HCT116 (cell line): Measurements from ENCODE around the gene SSMEM1.

Experiments used
- ATF3 ChIP-seq: IDR thresholded peaks from 2 replicates; pipeline ENCODE4 v1.6.1; 2012
- CTCF ChIP-seq, 3 experiments: fragments of 200-600 bp in 1 of 3; sonication (generic) in 1 of 3; IDR thresholded peaks in 2 of 3; conservative IDR thresholded peaks in 1 of 3; 2 replicates each; pipeline ENCODE4 v1.5.1; 2012 to 2017; ENCODE audit warnings: low read depth in 2 of 3, low read length in 2 of 3, antibody characterized with exemption in 1 of 3, borderline replicate concordance in 1 of 3, control low read depth in 1 of 3, mild to moderate bottlenecking in 1 of 3, mixed read lengths in 1 of 3, mixed run types in 1 of 3, moderate library complexity in 1 of 3; ENCODE audit not compliant: insufficient read depth in 1 of 3
- EGR1 ChIP-seq: IDR thresholded peaks from 2 replicates; pipeline ENCODE4 v1.6.1; 2012; ENCODE audit warnings: low read depth
- EZH2 ChIP-seq: fragments of 200-600 bp; sonication (generic); IDR thresholded peaks from 2 replicates; pipeline ENCODE4 v1.6.1; 2017; ENCODE audit warnings: antibody characterized with exemption, mixed run types
- EZH2phosphoT487 ChIP-seq: fragments of 200-600 bp; IDR thresholded peaks from 2 replicates; pipeline ENCODE4 v1.6.1; 2018; ENCODE audit warnings: antibody characterized with exemption, borderline replicate concordance
- FOSL1 ChIP-seq: IDR thresholded peaks from 2 replicates; pipeline ENCODE4 v1.6.1; 2012; ENCODE audit warnings: low read depth
- MAX ChIP-seq: IDR thresholded peaks from 2 replicates; pipeline ENCODE4 v1.6.1; 2012
- POLR2A ChIP-seq: IDR thresholded peaks from 2 replicates; pipeline ENCODE4 v1.7.0; 2011; ENCODE audit warnings: borderline replicate concordance; ENCODE audit not compliant: insufficient read depth, insufficient read length; ENCODE audit errors: extremely low read depth
- POLR2AphosphoS5 ChIP-seq: IDR thresholded peaks from 2 replicates; pipeline ENCODE4 v1.6.1; 2011; ENCODE audit warnings: mild to moderate bottlenecking, low read depth, low read length, moderate library complexity
- YY1 ChIP-seq: IDR thresholded peaks from 2 replicates; pipeline ENCODE4 v1.6.1; 2011; ENCODE audit warnings: low read length, low read depth, moderate library complexity, mild to moderate bottlenecking; ENCODE audit not compliant: insufficient replicate concordance; ENCODE audit errors: extremely low read depth
- ZFX ChIP-seq: fragments of 450-650 bp; IDR thresholded peaks from 2 replicates; pipeline ENCODE4 v1.6.1; 2017
- TF ChIP-seq, protein P1 (sequence below): IDR thresholded peaks from 2 replicates; pipeline ENCODE4 v1.6.1; 2012; ENCODE audit warnings: low read depth

DNA sequence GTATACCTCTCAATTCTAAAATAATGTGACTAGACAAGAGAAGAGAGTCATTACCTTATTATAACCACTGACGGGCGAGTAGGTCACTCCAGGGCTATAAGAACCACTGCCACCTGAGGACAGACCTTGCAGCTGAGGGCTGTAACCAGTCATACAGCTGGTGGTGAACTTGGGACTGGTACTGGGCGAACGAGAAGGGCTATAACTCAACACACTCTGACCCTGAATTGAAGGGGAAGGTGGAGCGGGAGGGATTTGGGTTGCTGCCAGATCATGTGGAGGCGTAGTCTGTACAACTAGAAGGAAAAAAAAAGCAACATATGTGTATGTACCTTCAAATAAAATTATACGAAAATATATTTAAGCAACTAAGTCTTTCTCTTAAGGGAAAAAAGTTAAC, 5.9 kb upstream of the SSMEM1 start:
- TF ChIP-seq CTCF (IDR thresholded peaks at IDR 0.05 in 2 of 3, conservative IDR thresholded peaks at IDR 0.05 in 1 of 3; ENCODE audit: borderline replicate concordance in 1 of 3, insufficient read depth in 1 of 3, low read depth in 2 of 3, low read length in 2 of 3) (no peak), ZFX (no peak), FOSL1 (no peak), EZH2 (no peak), POLR2AphosphoS5 (no peak), EZH2phosphoT487 (no peak), EGR1 (no peak), POLR2A (no peak), MAX (no peak), YY1 (no peak), ATF3 (no peak)
- TF ChIP-seq, protein P1, sequence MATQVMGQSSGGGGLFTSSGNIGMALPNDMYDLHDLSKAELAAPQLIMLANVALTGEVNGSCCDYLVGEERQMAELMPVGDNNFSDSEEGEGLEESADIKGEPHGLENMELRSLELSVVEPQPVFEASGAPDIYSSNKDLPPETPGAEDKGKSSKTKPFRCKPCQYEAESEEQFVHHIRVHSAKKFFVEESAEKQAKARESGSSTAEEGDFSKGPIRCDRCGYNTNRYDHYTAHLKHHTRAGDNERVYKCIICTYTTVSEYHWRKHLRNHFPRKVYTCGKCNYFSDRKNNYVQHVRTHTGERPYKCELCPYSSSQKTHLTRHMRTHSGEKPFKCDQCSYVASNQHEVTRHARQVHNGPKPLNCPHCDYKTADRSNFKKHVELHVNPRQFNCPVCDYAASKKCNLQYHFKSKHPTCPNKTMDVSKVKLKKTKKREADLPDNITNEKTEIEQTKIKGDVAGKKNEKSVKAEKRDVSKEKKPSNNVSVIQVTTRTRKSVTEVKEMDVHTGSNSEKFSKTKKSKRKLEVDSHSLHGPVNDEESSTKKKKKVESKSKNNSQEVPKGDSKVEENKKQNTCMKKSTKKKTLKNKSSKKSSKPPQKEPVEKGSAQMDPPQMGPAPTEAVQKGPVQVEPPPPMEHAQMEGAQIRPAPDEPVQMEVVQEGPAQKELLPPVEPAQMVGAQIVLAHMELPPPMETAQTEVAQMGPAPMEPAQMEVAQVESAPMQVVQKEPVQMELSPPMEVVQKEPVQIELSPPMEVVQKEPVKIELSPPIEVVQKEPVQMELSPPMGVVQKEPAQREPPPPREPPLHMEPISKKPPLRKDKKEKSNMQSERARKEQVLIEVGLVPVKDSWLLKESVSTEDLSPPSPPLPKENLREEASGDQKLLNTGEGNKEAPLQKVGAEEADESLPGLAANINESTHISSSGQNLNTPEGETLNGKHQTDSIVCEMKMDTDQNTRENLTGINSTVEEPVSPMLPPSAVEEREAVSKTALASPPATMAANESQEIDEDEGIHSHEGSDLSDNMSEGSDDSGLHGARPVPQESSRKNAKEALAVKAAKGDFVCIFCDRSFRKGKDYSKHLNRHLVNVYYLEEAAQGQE: no peak
